SK-N-SH (cell line): Measurements from ENCODE around the gene RGS10. TPM values are rescaled to one million over a fixed set of nuclear protein-coding genes. Genes with fewer than 3 reads are reported as not detected.

Experiments used
- CTCF ChIA-PET: fragments of 300-600, 350-600 bp; formaldehyde crosslinking; extraction: SDS; loops from one replicate; lab custom pipeline; 2021; lab: Yijun Ruan, JAX
- POLR2A ChIA-PET: fragments of 350-600 bp; sonication (Branson Sonifier 250); formaldehyde crosslinking; extraction: SDS; loops from one replicate; lab custom pipeline; 2020; ENCODE audit warnings: antibody characterized with exemption, inconsistent platforms; lab: Yijun Ruan, JAX
- DNase-seq: peaks from one replicate; pipeline ENCODE4 v3.0.0; 2012
- H2AFZ ChIP-seq: fragments of 200-600 bp; sonication (generic); 2 replicates; pipeline ENCODE4 v1.8.1; 2016; ENCODE audit warnings: antibody characterized with exemption, mild to moderate bottlenecking, low read depth
- H3F3A ChIP-seq: fragments of 200-600 bp; sonication (generic); replicated peaks from 2 replicates; pipeline ENCODE3; 2016; ENCODE audit warnings: antibody characterized with exemption, mild to moderate bottlenecking; ENCODE audit not compliant: insufficient read depth
- H3K27ac ChIP-seq, 2 experiments: fragments of 200-500 bp in 1 of 2; fragments of 200-600 bp in 1 of 2; sonication (Bioruptor generic) in 1 of 2; sonication (generic), shearing (Covaris generic) in 1 of 2; 2 replicates each; pipeline versions ENCODE4 v1.5.1 to v1.6.1; 2014 to 2016; ENCODE audit warnings: low read depth in 2 of 2, inconsistent platforms in 1 of 2, low read length in 1 of 2, mild to moderate bottlenecking in 1 of 2, mixed read lengths in 1 of 2
- H3K27me3 ChIP-seq: fragments of 200-600 bp; sonication (generic), shearing (Covaris generic); 2 replicates; pipeline ENCODE4 v1.6.1; 2016; ENCODE audit warnings: mixed run types; ENCODE audit not compliant: insufficient read depth
- H3K36me3 ChIP-seq, 2 experiments: fragments of 200-500 bp in 1 of 2; fragments of 200-600 bp in 1 of 2; sonication (Bioruptor generic) in 1 of 2; sonication (generic) in 1 of 2; replicated peaks in 1 of 2; 2 replicates each; pipeline versions ENCODE3 to v1.5.1; 2014 to 2016; ENCODE audit warnings: low read length in 1 of 2, mild to moderate bottlenecking in 1 of 2; ENCODE audit not compliant: insufficient read depth in 2 of 2, control insufficient read depth in 1 of 2
- H3K4me1 ChIP-seq, 2 experiments: fragments of 200-500 bp in 1 of 2; fragments of 200-600 bp in 1 of 2; sonication (Bioruptor generic) in 1 of 2; sonication (generic), shearing (Covaris generic) in 1 of 2; 2 replicates each; pipeline versions ENCODE4 v1.5.1 to v1.6.1; 2014 to 2016; ENCODE audit warnings: low read depth in 1 of 2, low read length in 1 of 2, mixed run types in 1 of 2; ENCODE audit not compliant: insufficient read depth in 2 of 2, control insufficient read depth in 1 of 2
- H3K4me2 ChIP-seq: fragments of 200-600 bp; sonication (generic), shearing (Covaris generic); 2 replicates; pipeline ENCODE4 v1.6.1; 2017; ENCODE audit warnings: mixed run types
- H3K4me3 ChIP-seq, 2 experiments: fragments of 200-500 bp in 1 of 2; fragments of 200-600 bp in 1 of 2; sonication (Bioruptor generic) in 1 of 2; sonication (generic), shearing (Covaris generic) in 1 of 2; 2 replicates each; pipeline versions ENCODE4 v1.5.1 to v1.8.1; 2014 to 2016; ENCODE audit warnings: low read depth in 2 of 2, inconsistent platforms in 1 of 2, low read length in 1 of 2, mild to moderate bottlenecking in 1 of 2, mixed read lengths in 1 of 2, moderate library complexity in 1 of 2
- H3K79me2 ChIP-seq: fragments of 200-600 bp; sonication (generic); 2 replicates; pipeline ENCODE4 v1.8.1; 2017; ENCODE audit warnings: mild to moderate bottlenecking; ENCODE audit not compliant: insufficient read depth
- H3K9ac ChIP-seq: fragments of 200-600 bp; sonication (generic); 2 replicates; pipeline ENCODE4 v1.6.1; 2017; ENCODE audit warnings: mixed run types
- H3K9me2 ChIP-seq: fragments of 200-600 bp; sonication (generic); 2 replicates; pipeline ENCODE4 v1.6.1; 2017; ENCODE audit warnings: mixed run types
- H3K9me3 ChIP-seq: fragments of 200-600 bp; sonication (generic); 2 replicates; pipeline ENCODE4 v1.6.1; 2017; ENCODE audit warnings: mixed run types, mild to moderate bottlenecking, moderate library complexity
- H4K20me1 ChIP-seq: fragments of 200-600 bp; sonication (generic); 2 replicates; pipeline ENCODE4 v1.6.1; 2017; ENCODE audit warnings: mild to moderate bottlenecking, mixed run types; ENCODE audit not compliant: insufficient read depth
- CHD2 ChIP-seq: fragments of 150-350 bp; IDR thresholded peaks from 2 replicates; pipeline ENCODE4 v1.6.1; 2018; ENCODE audit warnings: low read length; ENCODE audit not compliant: partially characterized antibody
- EZH2phosphoT487 ChIP-seq: fragments of 200-600 bp; sonication (generic); IDR thresholded peaks from 2 replicates; pipeline ENCODE4 v1.6.1; 2017; ENCODE audit warnings: low read depth, mixed run types, mild to moderate bottlenecking, antibody characterized with exemption, moderate library complexity, borderline replicate concordance
- FOXJ3 ChIP-seq: sonication (generic); formaldehyde crosslinking; IDR thresholded peaks from 2 replicates; pipeline ENCODE4 v1.5.1; 2020; ENCODE audit warnings: mild to moderate bottlenecking, missing genetic modification reagents
- GABPA ChIP-seq: IDR thresholded peaks from 2 replicates; pipeline ENCODE4 v1.4.0; 2012; ENCODE audit warnings: low read depth, mild to moderate bottlenecking
- IRF3 ChIP-seq: fragments of 150-350 bp; IDR thresholded peaks from 2 replicates; pipeline ENCODE4 v1.6.1; 2016; ENCODE audit warnings: mild to moderate bottlenecking, low read depth, low read length
- JUND ChIP-seq: IDR thresholded peaks from 2 replicates; pipeline ENCODE4 v1.4.0; 2012
- MEF2A ChIP-seq: IDR thresholded peaks from 2 replicates; pipeline ENCODE4 v1.4.0; 2012; ENCODE audit warnings: low read depth, borderline replicate concordance
- MXI1 ChIP-seq: IDR thresholded peaks from 2 replicates; pipeline ENCODE4 v1.6.1; 2012; ENCODE audit warnings: mild to moderate bottlenecking, low read depth, low read length, improper control_type of control experiment
- POLR2AphosphoS5 ChIP-seq: IDR thresholded peaks from 2 replicates; pipeline ENCODE4 v1.6.1; 2012; ENCODE audit warnings: low read depth, low read length
- RAD21 ChIP-seq: IDR thresholded peaks from 2 replicates; pipeline ENCODE4 v1.6.1; 2012; ENCODE audit warnings: mild to moderate bottlenecking, low read length
- RCOR1 ChIP-seq: fragments of 150-350 bp; IDR thresholded peaks from 2 replicates; pipeline ENCODE4 v1.6.1; 2017; ENCODE audit warnings: antibody characterized with exemption, low read length
- SMC3 ChIP-seq: IDR thresholded peaks from 2 replicates; pipeline ENCODE4 v1.6.1; 2012; ENCODE audit warnings: low read depth, low read length, improper control_type of control experiment
- USF1 ChIP-seq: IDR thresholded peaks from 2 replicates; pipeline ENCODE4 v1.4.0; 2012; ENCODE audit warnings: low read depth, borderline replicate concordance
- YY1 ChIP-seq: IDR thresholded peaks from 2 replicates; pipeline ENCODE4 v1.4.0; 2012; ENCODE audit warnings: low read depth, mild to moderate bottlenecking
- WGBS: methylation state at CpG from one replicate; pipeline ENCODE4 v1.1.6; 2017; ENCODE audit warnings: low lambda C conversion rate; 5-methylcytosine and 5-hydroxymethylcytosine counted together
- polyA plus RNA-seq, 3 experiments: library from polyadenylated mRNA; depleted of rRNA; stranded (reverse); fragments of >200 nt; gene quantifications; 2 replicates each; pipeline ENCODE4 v1.2.3, GENCODE V29; 2012
- TF ChIP-seq, protein P1 (sequence below): IDR thresholded peaks from 2 replicates; pipeline ENCODE4 v1.4.0; 2012; ENCODE audit warnings: low read depth, borderline replicate concordance

RGS10 gene
- polyA plus RNA-seq, 1 of the 3 experiments (the other 2 are of a cell fraction): 44.6 TPM

DNA sequence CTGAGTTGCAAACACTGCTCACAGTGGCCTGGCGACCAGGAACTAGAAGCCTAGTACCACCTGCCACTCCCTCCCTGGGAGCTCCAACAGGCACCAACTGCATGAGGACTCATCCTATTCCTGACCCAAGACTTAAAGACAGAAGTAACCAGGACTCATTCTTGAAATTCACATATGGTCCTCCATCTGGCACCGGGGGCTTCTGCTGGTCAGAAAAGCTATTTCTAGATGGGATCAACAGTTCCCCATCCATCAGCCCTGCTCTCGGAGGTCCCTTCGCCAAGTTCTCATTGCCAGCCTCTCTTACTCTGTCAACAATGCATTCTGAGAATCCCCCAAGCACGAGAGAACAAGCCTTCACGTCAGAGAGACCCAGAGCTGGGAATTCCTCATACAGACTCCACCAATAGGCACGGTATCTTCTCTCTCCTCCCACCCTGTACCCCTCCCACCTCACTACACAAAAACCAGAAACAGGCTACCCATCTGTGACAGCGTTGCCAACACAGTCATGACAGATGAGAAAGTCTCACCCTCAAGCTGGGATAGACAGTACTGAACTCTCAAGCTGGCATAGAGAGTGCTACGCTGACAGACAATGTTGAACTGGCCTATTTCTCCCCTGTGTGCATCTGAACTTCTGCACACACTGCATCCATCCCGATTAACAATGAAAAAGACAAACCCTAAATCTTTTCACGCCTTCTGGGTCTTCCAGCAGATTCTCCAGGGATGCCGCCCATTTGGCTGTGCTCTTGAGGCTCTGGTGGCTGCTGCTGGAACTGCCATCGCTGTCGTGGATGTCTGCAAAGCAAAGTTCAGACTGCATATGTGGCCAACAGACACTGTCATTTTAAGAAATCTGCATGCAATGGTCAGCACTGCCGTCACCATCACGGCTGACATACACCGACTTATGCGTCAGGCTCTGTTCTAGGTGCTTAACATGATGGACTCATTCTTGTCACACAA, 15.6 kb downstream of the RGS10 start:
- DNase-seq: no peak
- no peaks in the 10 kb centered on the region for H3K9me3 ChIP-seq
- H3K4me1 ChIP-seq: peaks cover 9 to 16% of the 10 kb centered on the region in 2 experiments; a peak in 3 of 4 replicates
- H3K4me3 ChIP-seq: no peak overlapping the region
- TF ChIP-seq IRF3: no peak
- TF ChIP-seq MXI1: no peak
- no peak for TF ChIP-seq USF1
- no peak for TF ChIP-seq SMC3
- no peak for TF ChIP-seq FOXJ3
- TF ChIP-seq, protein P1, sequence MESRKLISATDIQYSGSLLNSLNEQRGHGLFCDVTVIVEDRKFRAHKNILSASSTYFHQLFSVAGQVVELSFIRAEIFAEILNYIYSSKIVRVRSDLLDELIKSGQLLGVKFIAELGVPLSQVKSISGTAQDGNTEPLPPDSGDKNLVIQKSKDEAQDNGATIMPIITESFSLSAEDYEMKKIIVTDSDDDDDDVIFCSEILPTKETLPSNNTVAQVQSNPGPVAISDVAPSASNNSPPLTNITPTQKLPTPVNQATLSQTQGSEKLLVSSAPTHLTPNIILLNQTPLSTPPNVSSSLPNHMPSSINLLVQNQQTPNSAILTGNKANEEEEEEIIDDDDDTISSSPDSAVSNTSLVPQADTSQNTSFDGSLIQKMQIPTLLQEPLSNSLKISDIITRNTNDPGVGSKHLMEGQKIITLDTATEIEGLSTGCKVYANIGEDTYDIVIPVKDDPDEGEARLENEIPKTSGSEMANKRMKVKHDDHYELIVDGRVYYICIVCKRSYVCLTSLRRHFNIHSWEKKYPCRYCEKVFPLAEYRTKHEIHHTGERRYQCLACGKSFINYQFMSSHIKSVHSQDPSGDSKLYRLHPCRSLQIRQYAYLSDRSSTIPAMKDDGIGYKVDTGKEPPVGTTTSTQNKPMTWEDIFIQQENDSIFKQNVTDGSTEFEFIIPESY: no peak
- TF ChIP-seq RCOR1: no peak
- no peak for TF ChIP-seq CHD2
- no peak for TF ChIP-seq MEF2A
- TF ChIP-seq RAD21: no peak
- no peak for TF ChIP-seq GABPA
- no peak for TF ChIP-seq EZH2phosphoT487
- no peak for TF ChIP-seq JUND
- no peak for TF ChIP-seq YY1
- no peak for TF ChIP-seq POLR2AphosphoS5
- TF ChIP-seq, all 33 proteins: peak for 0
- ChIA-PET POLR2A (no interaction called here), CTCF (interaction anchor here (0.6 to 3.6 kb wide), 4 partner anchors 16 to 400 kb away, joined by 3 to 17 read pairs (median 4); partner anchors contain the start of gene RGS10)
- Histone ChIP-seq H3K36me3 (peaks cover 2 to 3% of the 10 kb centered on the region in 2 experiments), H3K27me3 (no peaks in the 10 kb centered on the region), H3K9me2 (no peaks in the 10 kb centered on the region), H4K20me1 (no peaks in the 10 kb centered on the region), H2AFZ (no peak overlapping the region), H3K4me2 (no peak overlapping the region), H3K79me2 (peaks cover 38% of the 10 kb centered on the region), H3K9ac (no peak overlapping the region), H3K27ac (peak overlapping the region; percentile 11 to 36; a peak in 2 of 4 replicates), H3F3A (peaks cover 27% of the 10 kb centered on the region)
- 70% methylated on average over 13 of the region's 18 CpGs for WGBS
